ENCODE data around the gene PCYOX1L.
A peak's percentile ranks its signal among the peaks of the same experiment; 100 is the strongest.
"Not testable (repeated sequence)": the region's sequence is repeated elsewhere in the genome, so short reads cannot be mapped to it uniquely, and the experiment has no call there.

Gene PCYOX1L

GRCh38 chr5:149388498-149389190 is 30.8 kb downstream of the PCYOX1L start:
- DNase-seq = no peak

DNA sequence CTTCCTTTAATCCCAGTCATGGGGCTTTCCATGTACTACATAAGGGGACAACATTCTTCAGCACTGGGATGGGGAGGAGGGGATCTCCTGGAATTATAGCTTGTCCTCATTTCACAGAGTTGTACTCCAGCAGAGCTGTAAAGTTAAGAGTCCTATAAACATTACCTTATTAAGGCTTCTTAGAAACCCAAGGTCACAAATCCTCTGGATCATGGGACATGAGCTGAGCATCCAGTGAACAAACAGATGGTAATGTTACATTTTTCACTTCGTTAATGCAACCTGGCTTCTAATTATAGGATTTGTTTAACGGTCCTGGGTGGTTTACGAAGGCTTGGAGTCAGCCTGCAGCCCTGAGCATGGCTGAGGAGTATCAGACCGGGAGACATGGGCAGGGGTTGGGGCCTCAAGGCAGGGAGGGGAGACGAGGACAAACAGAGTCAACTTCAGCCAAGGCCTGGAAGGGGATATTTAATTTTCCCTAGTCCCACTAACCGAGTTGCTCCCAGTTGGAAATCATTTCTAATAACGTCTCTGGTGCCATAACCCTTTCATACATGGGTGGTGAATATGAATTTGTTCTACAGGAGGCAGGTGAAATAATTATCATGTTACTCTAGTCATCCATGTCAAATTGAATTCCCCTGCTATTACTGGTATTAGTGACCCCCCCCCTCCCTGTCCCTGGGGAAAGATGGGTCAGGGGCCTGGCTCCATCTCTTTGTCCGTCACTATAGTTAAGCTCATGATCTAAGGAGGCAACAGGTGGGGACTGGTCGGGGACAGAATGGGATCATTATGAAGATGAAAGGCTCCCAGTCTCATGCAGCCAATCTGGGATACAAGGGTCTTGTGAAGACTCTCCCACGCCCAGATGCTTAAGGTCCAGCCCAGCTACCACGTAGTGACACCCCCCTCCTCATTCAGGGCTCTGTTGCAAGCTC is 32.0 kb downstream of the PCYOX1L start:
- DNase-seq = no peak

DNA sequence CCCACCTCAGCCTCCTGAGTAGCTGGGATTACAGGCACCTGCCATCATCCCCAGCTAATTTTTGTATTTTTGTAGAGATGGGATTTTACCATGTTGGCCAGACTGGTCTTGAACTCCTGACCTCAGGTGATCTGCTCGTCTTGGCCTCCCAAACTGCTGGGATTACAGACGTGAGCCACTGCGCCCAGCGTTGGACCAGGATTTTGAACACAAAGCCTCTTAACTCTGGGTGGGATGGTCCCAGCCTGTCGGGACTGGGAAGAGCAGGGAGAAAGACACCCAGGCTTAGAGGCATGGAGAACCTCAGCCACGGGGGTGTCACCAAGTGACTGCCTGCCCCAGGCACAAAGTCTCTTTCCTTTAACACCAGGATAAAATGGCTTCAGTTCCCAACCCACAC is 33.2 kb downstream of the PCYOX1L start:
- DNase-seq = not testable (repeated sequence)

GRCh38 chr5:149391524-149391923 is 33.7 kb downstream of the PCYOX1L start:
- DNase-seq = no peak

DNA sequence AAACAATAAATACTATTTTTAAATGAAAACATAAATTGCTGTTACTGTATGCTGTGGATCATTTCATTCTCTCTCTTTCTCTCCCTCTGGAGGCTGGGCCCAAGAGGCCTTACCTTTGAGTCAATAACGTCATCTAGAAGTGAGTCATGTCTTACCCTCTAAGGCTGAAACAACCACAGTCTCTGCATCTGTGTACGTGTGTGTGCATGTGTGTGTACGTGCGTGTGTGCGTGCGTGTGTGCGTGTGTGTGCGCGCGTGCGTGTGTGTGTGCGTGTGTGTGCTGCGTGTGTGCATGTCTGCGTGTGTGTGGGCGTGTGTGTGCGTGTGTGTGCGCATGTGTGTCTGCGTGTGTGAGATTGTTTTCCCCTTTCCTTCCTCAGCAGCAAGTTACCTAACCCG is 34.9 kb downstream of the PCYOX1L start:
- DNase-seq = peak; percentile 59

DNA sequence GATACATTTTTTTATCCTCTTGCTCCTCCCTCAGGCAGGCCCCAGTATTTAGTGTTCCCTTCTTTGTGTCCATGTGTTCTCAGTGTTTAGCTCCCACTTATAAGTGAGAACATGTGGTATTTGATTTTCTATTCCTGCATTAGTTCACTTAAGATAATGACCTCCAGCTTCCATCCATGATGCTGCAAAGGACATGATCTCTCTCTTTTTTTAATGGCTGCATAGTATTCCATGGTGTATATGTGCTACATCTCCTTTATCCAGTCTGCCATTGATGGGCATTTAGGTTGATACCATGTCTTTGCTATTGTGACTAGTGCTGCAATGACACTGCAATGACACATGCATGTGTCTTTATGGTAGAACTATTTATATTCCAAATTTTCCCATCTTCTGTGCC is 37.1 kb downstream of the PCYOX1L start:
- DNase-seq = not testable (repeated sequence)

DNA sequence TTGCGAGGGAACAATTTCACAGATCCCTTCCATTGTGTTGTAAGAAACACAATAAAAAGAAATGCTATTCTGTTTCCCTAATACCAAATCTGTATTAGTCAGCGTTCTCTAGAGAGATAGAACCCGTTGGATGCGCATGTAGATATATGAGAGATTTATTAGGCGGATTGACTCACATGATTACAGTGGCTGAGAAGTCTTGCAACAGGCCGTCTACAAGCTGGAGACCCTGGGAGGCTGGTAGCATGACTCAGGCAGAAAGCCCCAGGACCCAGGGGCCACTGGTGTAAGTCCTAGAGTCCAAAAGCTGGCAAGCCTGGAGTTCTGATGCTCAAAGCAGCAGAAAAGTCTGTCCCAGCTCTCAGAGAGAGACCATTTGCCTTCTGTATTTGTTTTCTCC is 39.7 kb downstream of the PCYOX1L start:
- DNase-seq = peak; percentile 91

DNA sequence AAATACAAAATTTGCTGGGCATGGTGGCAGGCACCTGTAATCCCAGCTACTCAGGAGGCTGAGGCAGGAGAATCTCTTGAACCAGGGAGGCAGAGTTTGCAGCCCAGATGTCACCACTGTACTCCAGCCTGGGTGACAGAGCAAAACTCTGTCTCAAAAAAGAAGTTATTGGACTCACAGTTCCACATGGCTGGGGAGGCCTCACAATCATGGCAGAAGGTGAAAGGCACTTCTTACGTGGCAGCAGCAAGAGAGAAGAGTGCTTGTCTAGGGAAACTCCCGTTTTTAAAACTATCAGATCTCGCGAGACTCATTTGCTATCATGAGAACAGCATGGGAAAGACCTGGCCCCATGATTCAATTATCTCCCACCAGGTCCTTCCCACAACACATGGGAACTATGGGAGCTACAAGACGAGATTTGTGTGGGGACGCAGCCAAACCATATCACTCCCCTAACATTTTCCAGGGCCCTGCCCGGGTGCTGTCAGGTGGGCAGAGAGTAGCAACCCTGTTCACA is 41.0 kb downstream of the PCYOX1L start:
- not testable (repeated sequence) for DNase-seq

GRCh38 chr5:149399775-149400174 is 41.9 kb downstream of the PCYOX1L start:
- no peak for DNase-seq

DNA sequence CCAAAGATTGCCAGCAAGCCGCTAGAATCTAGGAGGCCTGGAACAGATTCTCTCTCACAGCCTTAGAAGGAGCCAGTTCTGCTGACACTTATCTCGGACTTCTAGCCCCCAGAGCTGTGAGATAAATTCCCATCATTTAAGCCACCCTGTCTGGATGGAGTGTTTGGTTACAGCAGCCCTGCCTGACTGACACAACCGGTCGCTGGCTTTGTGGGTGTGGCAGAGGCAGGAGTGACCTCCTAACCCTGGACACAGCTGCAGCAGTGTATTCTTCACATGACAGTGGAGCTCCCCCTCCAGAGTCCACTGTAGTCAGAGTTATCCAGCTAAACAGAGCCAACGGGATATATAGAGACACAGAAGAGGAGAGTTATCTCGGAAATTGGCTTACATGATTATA is 42.5 kb downstream of the PCYOX1L start:
- DNase-seq = no peak

DNA sequence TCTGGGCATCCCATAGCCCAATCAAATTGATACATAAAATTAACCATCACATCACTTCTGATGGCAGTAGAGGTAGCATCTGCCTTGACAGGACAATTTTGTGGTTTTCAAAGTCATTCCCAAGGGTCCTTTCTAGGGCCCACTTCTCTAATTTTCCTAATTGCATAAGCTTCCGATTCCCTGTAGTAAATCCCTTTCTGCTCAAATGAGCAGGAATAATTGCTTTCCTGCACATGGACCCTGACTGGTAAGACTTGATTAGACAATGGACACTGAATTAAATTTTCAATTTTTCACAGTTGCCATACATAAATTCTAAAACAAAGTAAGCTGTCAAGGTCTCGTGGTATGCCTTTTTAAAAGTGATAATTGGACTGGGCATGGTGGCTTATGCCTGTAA is 43.2 kb downstream of the PCYOX1L start:
- no peak for DNase-seq

GRCh38 chr5:149402291-149402690 is 44.4 kb downstream of the PCYOX1L start:
- DNase-seq = no peak

- DNase-seq = peak; percentile 88
These were observed 46.3 kb downstream of the PCYOX1L start for GRCh38 chr5:149403923-149404745.

DNA sequence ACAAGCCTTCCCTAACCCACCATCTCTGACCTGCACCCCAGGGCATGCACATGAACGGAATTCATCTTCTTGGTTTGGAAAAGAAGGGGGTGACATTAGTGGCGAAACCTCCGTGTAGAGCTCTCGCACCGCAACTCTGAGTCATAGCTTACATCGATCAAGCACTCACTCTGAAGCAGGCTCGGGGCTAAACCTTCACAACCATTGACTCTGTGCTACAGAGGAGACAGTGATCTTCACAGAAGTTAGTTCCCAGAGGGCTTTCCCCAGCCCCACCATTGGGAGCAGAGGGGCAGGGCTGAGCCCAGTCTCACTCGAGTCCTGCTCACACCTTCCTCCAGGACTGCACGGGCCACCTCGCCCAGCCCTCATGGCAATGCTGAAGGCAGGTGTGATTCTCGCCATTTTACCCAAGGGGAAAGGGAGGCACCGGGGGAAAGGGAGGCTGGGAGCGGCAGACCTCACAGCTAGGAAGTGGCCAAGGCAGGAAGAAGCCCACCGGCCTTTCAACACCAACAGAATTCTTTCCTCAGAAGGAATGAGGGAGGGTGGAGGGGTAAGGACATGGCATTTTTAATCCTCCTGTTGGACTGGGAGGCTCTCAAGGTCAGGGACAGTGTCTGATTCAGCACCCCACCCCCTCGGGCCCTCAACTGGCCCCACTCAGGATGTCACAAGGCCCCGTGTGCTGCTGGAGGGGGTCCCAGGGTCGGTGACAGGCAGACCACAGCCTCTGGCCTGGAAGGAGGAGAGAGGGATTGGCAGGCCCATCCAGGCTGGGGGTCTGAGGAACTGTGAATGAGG is 47.1 kb downstream of the PCYOX1L start:
- DNase-seq = peak; percentile 93

DNA sequence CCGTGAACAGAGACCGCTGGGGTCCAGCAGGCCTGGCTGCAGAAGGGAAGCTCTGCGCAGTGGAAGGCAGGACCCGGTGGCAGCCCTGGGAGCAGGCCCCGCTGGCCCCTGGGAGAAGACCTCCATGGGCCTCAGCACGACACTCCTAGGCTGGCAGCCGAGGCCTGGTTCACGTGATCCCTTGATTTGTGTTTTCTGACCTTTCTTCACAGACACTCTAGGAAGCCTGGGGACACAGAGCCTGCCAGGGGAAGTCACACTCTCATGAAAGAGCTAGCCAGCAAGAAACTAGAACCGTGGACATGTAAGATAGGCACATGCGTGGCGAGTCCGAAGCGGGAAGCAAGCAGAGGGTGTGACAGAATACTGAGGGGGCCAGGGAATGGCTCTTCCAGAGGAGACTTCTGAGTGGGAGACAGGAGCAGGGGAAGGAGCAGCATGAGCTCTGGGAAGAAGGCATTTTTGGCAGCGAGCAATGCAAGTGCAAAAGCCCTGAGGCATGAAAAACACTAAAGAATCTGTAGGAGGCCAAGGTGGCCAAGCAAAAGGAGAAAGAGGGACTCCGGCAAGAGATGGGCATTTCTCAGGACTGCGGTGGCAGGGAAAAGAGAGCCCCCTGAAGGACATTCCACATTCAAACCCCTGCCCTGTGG is 47.8 kb downstream of the PCYOX1L start:
- DNase-seq = peak; percentile 53

GRCh38 chr5:149406203-149406978 is 48.5 kb downstream of the PCYOX1L start:
- peak; percentile 94 for DNase-seq

- DNase-seq = no peak
These were observed 49.1 kb downstream of the PCYOX1L start for GRCh38 chr5:149406979-149407306.

- peak; percentile 49 for DNase-seq
These were observed 49.7 kb downstream of the PCYOX1L start for GRCh38 chr5:149407323-149408251.

- no peak for DNase-seq
These were observed 50.6 kb downstream of the PCYOX1L start for GRCh38 chr5:149408252-149409099.

Data from EL (cell line).